ENCODE data around the gene APOBR. TPM values are rescaled to one million over a fixed set of nuclear protein-coding genes. Genes with fewer than 3 reads are reported as not detected.
"Not testable (repeated sequence)": the region's sequence is repeated elsewhere in the genome, so short reads cannot be mapped to it uniquely, and the experiment has no call there.

APOBR gene
- total RNA-seq, 2 donors from 2014 or later, result 12.6 to 13.6 TPM

DNA sequence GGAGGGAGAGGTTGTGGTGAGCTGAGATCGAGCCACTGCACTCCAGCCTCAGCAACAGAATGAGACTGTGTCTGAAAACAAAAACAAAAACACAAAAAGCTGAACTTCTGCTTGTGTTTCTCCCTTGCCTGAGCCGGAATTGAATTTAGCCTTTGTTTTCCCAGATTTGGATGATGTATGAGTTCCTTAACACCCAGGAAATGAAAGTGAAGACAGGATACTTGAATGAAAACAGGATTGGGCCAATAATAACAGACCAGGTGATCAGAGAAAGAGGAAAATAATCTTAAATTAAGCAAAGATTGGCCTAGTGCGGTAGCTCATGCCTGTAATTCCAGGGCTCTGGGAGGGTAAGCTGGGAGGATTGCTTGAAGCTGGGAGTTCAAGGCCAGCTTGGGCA is 45.9 kb downstream of the APOBR start:
- Mint-ChIP-seq H3K27ac (peak overlapping the region; percentile 56), H3K4me1 (peaks cover 36% of the 10 kb centered on the region), H3K27me3 (no peaks in the 10 kb centered on the region), H3K36me3 (ENCODE audit: low read depth) (peaks cover 2% of the 10 kb centered on the region), H3K4me3 (no peak overlapping the region)
- DNase-seq (no peak), ATAC-seq (no peak)
- H3K9me3 ChIP-seq (ENCODE audit: control insufficient read depth, low read length, poor library complexity, severe bottlenecking), result no peaks in the 10 kb centered on the region

DNA sequence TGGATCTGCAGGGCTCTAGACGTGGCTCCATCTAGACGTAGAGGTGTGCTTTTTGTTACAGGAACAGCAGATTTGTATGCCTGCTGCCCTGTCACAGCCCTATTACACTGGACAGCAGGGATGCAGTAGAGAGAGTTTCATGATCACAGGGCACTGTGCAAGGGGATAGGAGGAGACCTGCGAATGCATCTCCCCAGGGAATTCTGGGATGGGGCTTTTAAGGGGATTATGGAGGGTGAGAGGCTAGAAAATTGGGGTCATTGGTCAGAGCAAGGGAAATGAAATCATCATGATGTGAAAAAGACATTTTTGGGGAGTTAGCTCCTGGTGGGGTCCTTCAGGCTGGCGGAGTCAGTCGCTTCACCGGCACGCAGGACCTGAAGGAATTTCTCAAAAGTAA is 48.2 kb downstream of the APOBR start:
- no peak for ATAC-seq

DNA sequence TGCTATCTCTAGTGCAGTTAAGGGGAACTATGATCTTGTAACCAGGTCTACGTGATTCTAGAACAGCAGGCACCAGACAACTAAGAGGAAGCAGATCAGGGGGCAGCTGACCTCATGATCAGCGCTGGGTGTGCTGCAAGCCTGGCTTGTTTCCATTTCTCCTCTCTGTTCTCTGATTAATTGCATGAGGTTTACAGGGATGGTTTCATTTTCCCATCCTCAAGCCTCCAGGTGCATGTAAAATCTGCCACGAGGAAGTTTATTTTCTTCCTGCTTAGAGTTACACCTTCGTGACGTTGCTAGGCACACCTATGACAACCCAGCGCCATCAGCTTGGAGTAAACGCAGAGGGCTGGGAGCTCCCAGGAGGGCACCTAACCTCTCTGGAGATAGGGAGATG is 48.6 kb downstream of the APOBR start:
- H3K4me1 Mint-ChIP-seq, result peaks cover 26% of the 10 kb centered on the region
- no peaks in the 10 kb centered on the region for H3K36me3 Mint-ChIP-seq (ENCODE audit: low read depth)
- H3K27me3 Mint-ChIP-seq, result no peaks in the 10 kb centered on the region

More for the DNA sequence above, 48.2 kb downstream of the APOBR start:
- Mint-ChIP-seq H3K36me3 (ENCODE audit: low read depth) (peaks cover 2% of the 10 kb centered on the region), H3K27me3 (no peaks in the 10 kb centered on the region), H3K4me1 (peaks cover 30% of the 10 kb centered on the region), H3K4me3 (no peak overlapping the region), H3K27ac (no peak overlapping the region)
- no peak for DNase-seq
- H3K9me3 ChIP-seq (ENCODE audit: control insufficient read depth, low read length, poor library complexity, severe bottlenecking), result no peaks in the 10 kb centered on the region

DNA sequence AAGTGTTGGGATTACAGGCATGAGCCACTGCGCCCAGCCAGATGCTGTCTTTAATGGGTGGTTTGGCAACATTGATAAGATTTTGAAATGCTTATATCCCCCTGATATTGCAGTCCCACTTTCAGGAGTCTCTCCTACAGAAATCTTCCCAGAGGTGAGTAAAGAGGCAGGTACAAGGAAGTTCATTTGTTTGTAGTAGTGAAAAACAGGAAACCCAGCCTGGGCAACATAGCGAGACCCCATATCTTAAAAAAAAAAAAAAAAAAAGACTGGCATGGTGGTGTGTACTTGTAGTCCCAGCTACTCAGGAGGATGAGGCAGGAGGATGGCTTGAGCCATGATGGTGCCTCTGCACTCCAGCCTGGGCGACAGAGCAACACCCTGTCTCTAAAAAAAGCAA is 50.6 kb downstream of the APOBR start:
- DNase-seq (no peak), ATAC-seq (no peak)
- no peaks in the 10 kb centered on the region for H3K27me3 Mint-ChIP-seq
- no peaks in the 10 kb centered on the region for H3K9me3 ChIP-seq (ENCODE audit: control insufficient read depth, low read length, poor library complexity, severe bottlenecking)
- no peaks in the 10 kb centered on the region for H3K36me3 Mint-ChIP-seq (ENCODE audit: low read depth)
- no peak overlapping the region for H3K4me3 Mint-ChIP-seq
- H3K27ac Mint-ChIP-seq, result no peak overlapping the region
- peaks cover 20% of the 10 kb centered on the region for H3K4me1 Mint-ChIP-seq

More for the DNA sequence above, 48.6 kb downstream of the APOBR start:
- no peaks in the 10 kb centered on the region for H3K9me3 ChIP-seq (ENCODE audit: control insufficient read depth, low read length, poor library complexity, severe bottlenecking)
- Mint-ChIP-seq H3K27ac (no peak overlapping the region), H3K4me3 (no peak overlapping the region)
- DNase-seq (no peak), ATAC-seq (peak; percentile 45)

DNA sequence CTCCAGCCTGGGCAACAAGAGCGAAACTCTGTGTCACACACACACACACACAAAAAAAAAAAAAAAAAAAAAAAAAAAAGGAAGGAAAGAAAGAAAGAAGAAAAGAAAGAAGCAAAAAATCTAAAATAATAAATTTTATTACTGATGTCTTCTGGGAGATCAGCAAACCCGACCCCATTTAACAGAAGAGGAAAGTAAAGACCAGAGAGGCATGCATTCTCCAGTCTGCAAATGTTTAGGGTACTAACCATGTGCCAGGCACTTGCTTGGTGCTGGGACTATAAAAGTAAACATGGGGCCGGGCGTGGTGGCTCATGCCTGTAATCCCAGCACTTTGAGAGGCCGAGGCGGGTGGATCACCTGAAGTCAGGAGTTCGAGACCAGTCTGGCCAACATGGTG is 51.5 kb downstream of the APOBR start:
- not testable (repeated sequence) for DNase-seq; H3K36me3 Mint-ChIP-seq (ENCODE audit: low read depth); H3K27me3 Mint-ChIP-seq; H3K4me3 Mint-ChIP-seq; ATAC-seq; H3K27ac Mint-ChIP-seq; H3K9me3 ChIP-seq (ENCODE audit: control insufficient read depth, low read length, poor library complexity, severe bottlenecking)
- peaks cover 16% of the 10 kb centered on the region for H3K4me1 Mint-ChIP-seq

DNA sequence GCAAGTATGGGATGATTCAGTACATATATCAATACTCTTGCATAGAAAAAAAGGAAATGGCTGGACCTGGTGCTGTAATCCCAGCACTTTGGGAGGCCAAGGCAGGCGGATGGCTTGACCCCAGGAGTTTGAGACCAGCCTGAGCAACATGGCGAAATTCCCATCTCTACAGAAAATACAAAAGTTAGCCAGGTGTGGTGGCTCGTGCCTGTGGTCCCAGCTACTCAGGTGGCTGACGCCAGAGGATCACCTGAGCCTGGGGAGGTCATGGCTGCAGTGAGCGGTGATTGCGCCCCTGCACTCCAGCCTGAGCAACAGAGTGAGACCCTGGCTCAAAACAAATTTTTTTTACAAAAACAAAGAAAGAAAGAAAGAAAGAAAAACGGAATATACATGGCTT is 52.2 kb downstream of the APOBR start:
- no peaks in the 10 kb centered on the region for H3K27me3 Mint-ChIP-seq
- ATAC-seq, result no peak
- H3K36me3 Mint-ChIP-seq (ENCODE audit: low read depth), result no peaks in the 10 kb centered on the region
- H3K9me3 ChIP-seq (ENCODE audit: control insufficient read depth, low read length, poor library complexity, severe bottlenecking), result no peaks in the 10 kb centered on the region
- no peak overlapping the region for H3K4me3 Mint-ChIP-seq
- peaks cover 14% of the 10 kb centered on the region for H3K4me1 Mint-ChIP-seq
- H3K27ac Mint-ChIP-seq, result no peak overlapping the region
- no peak for DNase-seq

DNA sequence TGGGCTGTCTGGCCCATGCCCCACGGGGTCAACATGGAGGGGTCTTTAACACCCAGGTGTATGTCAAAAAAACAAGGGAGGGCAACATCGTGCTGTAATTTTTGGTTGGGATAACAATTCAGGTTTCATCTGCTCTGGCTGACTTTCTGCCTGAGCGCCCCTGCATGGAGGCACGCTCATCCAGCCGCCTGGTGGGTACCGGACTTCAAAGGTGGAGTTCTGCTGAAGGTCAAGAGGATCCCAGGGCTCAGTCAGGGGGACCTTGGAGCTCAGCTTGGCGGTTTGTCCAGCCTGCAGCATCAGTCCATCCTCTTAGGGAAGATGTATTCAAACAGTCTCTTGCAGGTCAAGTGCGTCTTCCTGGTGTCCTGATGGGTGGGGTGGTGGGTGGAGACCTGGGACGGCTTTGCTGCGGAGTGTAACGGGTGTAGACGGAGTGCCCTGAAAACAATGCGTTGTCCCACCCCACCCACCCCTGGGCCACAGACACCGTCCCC is 53.9 kb downstream of the APOBR start:
- H3K9me3 ChIP-seq (ENCODE audit: control insufficient read depth, low read length, poor library complexity, severe bottlenecking), result no peaks in the 10 kb centered on the region
- H3K4me3 Mint-ChIP-seq, result no peak overlapping the region
- H3K27ac Mint-ChIP-seq, result no peak overlapping the region
- peaks cover 6% of the 10 kb centered on the region for H3K4me1 Mint-ChIP-seq
- no peaks in the 10 kb centered on the region for H3K27me3 Mint-ChIP-seq
- no peaks in the 10 kb centered on the region for H3K36me3 Mint-ChIP-seq (ENCODE audit: low read depth)
- no peak for DNase-seq
- ATAC-seq, result no peak

Other genes with a start within 250 kb of the APOBR start
- 10 to 100 TPM; 14.7 to 17.7 TPM for gene SBK1, start 202.1 kb upstream of the APOBR start, total RNA-seq
- 1 to 10 TPM; 3.2 to 5.9 TPM for gene NPIPB6, start 131.1 kb upstream of the APOBR start, total RNA-seq
- 10 to 100 TPM; 23.8 to 30.3 TPM for gene EIF3CL, start 90.8 kb upstream of the APOBR start, total RNA-seq
- gene NPIPB7, start 22.3 kb upstream of the APOBR start, total RNA-seq, result not detected
- 10 to 100 TPM; 44.6 to 57.1 TPM for gene CLN3, start 2.6 kb upstream of the APOBR start, total RNA-seq
- not detected for gene IL27, start 12.2 kb downstream of the APOBR start, total RNA-seq
- gene NUPR1, start 44.3 kb downstream of the APOBR start, total RNA-seq, result under 1 TPM; 0.07 to 0.13 TPM
- 10 to 100 TPM; 49.7 to 53.7 TPM for gene SGF29, start 59.3 kb downstream of the APOBR start, total RNA-seq
- under 1 TPM in 1 of 2 donors, not detected in 1; 0.22 TPM for gene SULT1A2, start 102.4 kb downstream of the APOBR start, total RNA-seq
- gene SULT1A1, start 115.4 kb downstream of the APOBR start, total RNA-seq, result 10 to 100 TPM; 10.6 to 14.4 TPM
- gene NPIPB8, start 143.4 kb downstream of the APOBR start, total RNA-seq, result 1 to 10 TPM in 1 of 2 donors, not detected in 1; 1.2 TPM
- 100 to 1,000 TPM; 257 to 259 TPM for gene EIF3C, start 216.8 kb downstream of the APOBR start, total RNA-seq

Data from T-helper 17 cell (primary cell).